GM12878 (cell line): Measurements from ENCODE around the gene UQCRH. TPM values are rescaled to one million over a fixed set of nuclear protein-coding genes. Genes with fewer than 3 reads are reported as not detected.

Experiments used
- BCL11A ChIP-seq: IDR thresholded peaks from 2 replicates; pipeline ENCODE4 v1.6.1; 2011; ENCODE audit warnings: low read depth, low read length
- BRCA1 ChIP-seq: IDR thresholded peaks from 2 replicates; pipeline ENCODE4 v1.6.1; 2011; ENCODE audit warnings: low read depth, low read length, improper control_type of control experiment
- EED ChIP-seq: sonication (generic); IDR thresholded peaks from 2 replicates; pipeline ENCODE4 v1.6.1; 2016; ENCODE audit warnings: antibody characterized with exemption, low read depth
- ELK1 ChIP-seq: IDR thresholded peaks from 2 replicates; pipeline ENCODE4 v1.6.1; 2012; ENCODE audit warnings: low read depth, low read length, improper control_type of control experiment
- HCFC1 ChIP-seq: fragments of 150-350 bp; IDR thresholded peaks from 2 replicates; pipeline ENCODE4 v1.6.1; 2014; ENCODE audit warnings: low read length
- HDAC6 ChIP-seq: fragments of 200-600 bp; sonication (generic); IDR thresholded peaks from one replicate; pipeline ENCODE4 v1.8.0; 2017; ENCODE audit warnings: antibody characterized with exemption; ENCODE audit not compliant: unreplicated experiment
- IRF4 ChIP-seq: IDR thresholded peaks from 2 replicates; pipeline ENCODE4 v1.6.1; 2011; ENCODE audit warnings: low read depth, low read length
- JUND ChIP-seq: IDR thresholded peaks from 2 replicates; pipeline ENCODE4 v1.6.1; 2012; ENCODE audit warnings: low read depth, mild to moderate bottlenecking, low read length, improper control_type of control experiment, moderate library complexity
- LARP7 ChIP-seq: fragments of 450-650 bp; IDR thresholded peaks from 2 replicates; pipeline ENCODE4 v1.6.1; 2017; ENCODE audit warnings: mild to moderate bottlenecking
- MYC ChIP-seq: IDR thresholded peaks from 2 replicates; pipeline ENCODE4 v1.6.1; 2011; ENCODE audit warnings: mild to moderate bottlenecking, low read length, moderate library complexity, inconsistent platforms; ENCODE audit not compliant: insufficient read depth, insufficient replicate concordance, insufficient read length, severe bottlenecking
- NFXL1 ChIP-seq: fragments of 450-650 bp; IDR thresholded peaks from 2 replicates; pipeline ENCODE4 v1.6.1; 2017; ENCODE audit warnings: antibody characterized with exemption, mild to moderate bottlenecking, borderline replicate concordance
- NR2F1 ChIP-seq: fragments of 450-650 bp; conservative IDR thresholded peaks from 2 replicates; pipeline ENCODE4 v1.6.1; 2017; ENCODE audit warnings: mild to moderate bottlenecking
- NRF1 ChIP-seq: conservative IDR thresholded peaks from 2 replicates; pipeline ENCODE4 v1.6.1; 2011; ENCODE audit warnings: mild to moderate bottlenecking, low read depth, low read length, improper control_type of control experiment
- REST ChIP-seq: IDR thresholded peaks from 2 replicates; pipeline ENCODE4 v1.6.1; 2012; ENCODE audit warnings: mild to moderate bottlenecking, low read depth, low read length
- SMC3 ChIP-seq: IDR thresholded peaks from 2 replicates; pipeline ENCODE4 v1.6.1; 2011; ENCODE audit warnings: low read length, improper control_type of control experiment, borderline replicate concordance
- TCF3 ChIP-seq: IDR thresholded peaks from 2 replicates; pipeline ENCODE4 v1.6.1; 2012; ENCODE audit warnings: low read depth, mild to moderate bottlenecking, low read length, borderline replicate concordance; ENCODE audit not compliant: insufficient read depth
- USF2 ChIP-seq: IDR thresholded peaks from 2 replicates; pipeline ENCODE4 v1.6.1; 2011; ENCODE audit warnings: low read depth, low read length, improper control_type of control experiment, borderline replicate concordance
- WRNIP1 ChIP-seq: IDR thresholded peaks from 2 replicates; pipeline ENCODE4 v1.6.1; 2011; ENCODE audit warnings: low read depth, low read length, improper control_type of control experiment, borderline replicate concordance
- YY1 ChIP-seq: IDR thresholded peaks from 2 replicates; pipeline ENCODE4 v1.6.1; 2011; ENCODE audit warnings: low read depth, mild to moderate bottlenecking, low read length
- ZBED1 ChIP-seq: IDR thresholded peaks from 2 replicates; pipeline ENCODE4 v1.6.1; 2016; ENCODE audit warnings: borderline replicate concordance
- ZNF274 ChIP-seq: IDR thresholded peaks from one replicate; pipeline ENCODE4 v1.8.0; 2011; ENCODE audit not compliant: insufficient read length, insufficient read depth
- ZNF384 ChIP-seq: IDR thresholded peaks from 2 replicates; pipeline ENCODE4 v1.6.1; 2012; ENCODE audit warnings: low read depth, mild to moderate bottlenecking, low read length, improper control_type of control experiment, borderline replicate concordance
- polyA plus RNA-seq, 11 experiments: library from polyadenylated mRNA; depleted of rRNA in 4 of 11; unstranded in 6 of 11; stranded (reverse) in 5 of 11; fragments of >200 nt; fragmentation: Nextera tagmentation in 4 of 11; fragmentation: Illumina TruSeq in 1 of 11; extraction: Ambion mirVana in 4 of 11; extraction: Trizol in 1 of 11; gene quantifications; 1 replicate in 1 of 11; 2 replicates in 10 of 11; pipeline versions ENCODE4 v1.2.1 to v1.2.3, GENCODE V29; 2011 to 2016; ENCODE audit warnings: inconsistent platforms in 2 of 11, missing spikeins in 2 of 11, low read depth in 1 of 11
- total RNA-seq, 4 experiments: library from RNA; depleted of rRNA in 3 of 4; stranded (reverse); fragments of >200 nt in 3 of 4; fragmentation: Illumina TruSeq in 1 of 4; extraction: Trizol in 1 of 4; gene quantifications; 2 replicates each; pipeline versions ENCODE4 v1.2.1 to v1.2.3, GENCODE V29; 2013 to 2021
- TF ChIP-seq, protein P1 (sequence below): fragments of 450-650 bp; IDR thresholded peaks from 2 replicates; pipeline ENCODE4 v1.6.1; 2017; ENCODE audit warnings: mild to moderate bottlenecking, low read depth, inconsistent platforms; ENCODE audit not compliant: poor library complexity, severe bottlenecking

The UQCRH gene
- total and polyA plus RNA-seq, 10 of the 15 experiments (the other 5 are each of a cell fraction or from before 2014, with no cell fraction given) = 363 to 1,782 (median 597) TPM

DNA sequence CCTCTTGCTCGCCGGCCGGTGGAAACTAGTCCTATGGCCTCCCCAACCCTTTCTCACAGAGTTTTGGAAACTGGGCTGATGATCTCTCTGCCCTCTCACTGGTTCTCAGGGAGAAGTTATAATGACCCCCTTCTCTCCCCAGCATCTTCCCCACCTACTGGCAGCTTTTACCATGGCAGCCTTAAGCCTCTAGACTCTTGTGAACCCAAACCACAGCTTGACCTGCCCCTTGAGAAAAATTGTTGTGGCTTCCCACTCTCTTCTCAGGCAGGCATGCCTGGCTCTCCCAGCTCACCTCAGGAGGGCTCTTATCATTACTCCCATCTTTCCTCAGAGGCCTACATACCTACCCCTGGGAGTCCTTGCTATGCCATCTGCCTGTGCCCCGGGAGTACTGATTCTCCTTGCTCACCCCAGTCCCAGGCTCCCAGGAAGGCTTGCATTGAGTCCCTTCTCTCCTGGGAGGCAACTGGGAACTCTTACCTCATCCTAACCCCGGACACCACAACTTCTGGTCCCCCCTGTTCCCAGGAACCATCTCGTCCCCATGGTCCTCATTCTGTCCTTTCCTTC lies 38.7 kb downstream of the UQCRH start (continued):
- TF ChIP-seq USF2 (no peak), IRF4 (no peak), YY1 (no peak), HCFC1 (no peak), NRF1 (no peak), REST (no peak), NFXL1 (no peak), LARP7 (no peak), ZNF274 (no peak), JUND (no peak), NR2F1 (peak; percentile 95), EED (no peak), SMC3 (peak; percentile 53; the same call in 1 of the 2 replicates), ZBED1 (no peak), ZNF384 (no peak), BRCA1 (no peak), BCL11A (no peak), WRNIP1 (no peak; the same call in 1 of the 2 replicates), MYC (no peak), TCF3 (no peak), HDAC6 (no peak), ELK1 (no peak)
- TF ChIP-seq, protein P1, sequence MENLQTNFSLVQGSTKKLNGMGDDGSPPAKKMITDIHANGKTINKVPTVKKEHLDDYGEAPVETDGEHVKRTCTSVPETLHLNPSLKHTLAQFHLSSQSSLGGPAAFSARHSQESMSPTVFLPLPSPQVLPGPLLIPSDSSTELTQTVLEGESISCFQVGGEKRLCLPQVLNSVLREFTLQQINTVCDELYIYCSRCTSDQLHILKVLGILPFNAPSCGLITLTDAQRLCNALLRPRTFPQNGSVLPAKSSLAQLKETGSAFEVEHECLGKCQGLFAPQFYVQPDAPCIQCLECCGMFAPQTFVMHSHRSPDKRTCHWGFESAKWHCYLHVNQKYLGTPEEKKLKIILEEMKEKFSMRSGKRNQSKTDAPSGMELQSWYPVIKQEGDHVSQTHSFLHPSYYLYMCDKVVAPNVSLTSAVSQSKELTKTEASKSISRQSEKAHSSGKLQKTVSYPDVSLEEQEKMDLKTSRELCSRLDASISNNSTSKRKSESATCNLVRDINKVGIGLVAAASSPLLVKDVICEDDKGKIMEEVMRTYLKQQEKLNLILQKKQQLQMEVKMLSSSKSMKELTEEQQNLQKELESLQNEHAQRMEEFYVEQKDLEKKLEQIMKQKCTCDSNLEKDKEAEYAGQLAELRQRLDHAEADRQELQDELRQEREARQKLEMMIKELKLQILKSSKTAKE = no peak
